H9 (cell line): Measurements from ENCODE around the gene RSAD2. TPM values are rescaled to one million over a fixed set of nuclear protein-coding genes. Genes with fewer than 3 reads are reported as not detected.

Source experiments
- DNase-seq: peaks from one replicate; pipeline ENCODE4 v3.0.0-alpha.2; 2017
- H2AFZ ChIP-seq: one replicate; pipeline ENCODE4 v1.6.1; 2013; ENCODE audit warnings: mild to moderate bottlenecking, low read length, control low read depth, moderate library complexity
- H2AK5ac ChIP-seq: 2 replicates; pipeline ENCODE4 v1.6.1; 2013; ENCODE audit warnings: low read length, control low read depth, mixed read lengths; ENCODE audit not compliant: insufficient read length
- H2BK120ac ChIP-seq: one replicate; pipeline ENCODE4 v1.6.1; 2013; ENCODE audit warnings: low read depth, mild to moderate bottlenecking, low read length, control low read depth, inconsistent platforms; ENCODE audit not compliant: poor library complexity, severe bottlenecking
- H2BK12ac ChIP-seq: 2 replicates; pipeline ENCODE4 v1.6.1; 2013; ENCODE audit warnings: low read length, control low read depth, mixed read lengths, low read depth; ENCODE audit not compliant: insufficient read length
- H2BK15ac ChIP-seq: 2 replicates; pipeline ENCODE4 v1.6.1; 2013; ENCODE audit warnings: low read depth, low read length, control low read depth
- H2BK20ac ChIP-seq: one replicate; pipeline ENCODE4 v1.6.1; 2013; ENCODE audit warnings: low read depth, mild to moderate bottlenecking, low read length, control low read depth, inconsistent platforms; ENCODE audit not compliant: poor library complexity, severe bottlenecking
- H2BK5ac ChIP-seq: 2 replicates; pipeline ENCODE4 v1.6.1; 2013; ENCODE audit warnings: low read length, control low read depth, mixed read lengths; ENCODE audit not compliant: insufficient read length
- H3K14ac ChIP-seq: 2 replicates; pipeline ENCODE4 v1.6.1; 2013; ENCODE audit warnings: low read length, control low read depth; ENCODE audit not compliant: insufficient read depth
- H3K18ac ChIP-seq: 2 replicates; pipeline ENCODE4 v1.6.1; 2013; ENCODE audit warnings: low read depth, mild to moderate bottlenecking, mixed read lengths, low read length, control low read depth; ENCODE audit not compliant: insufficient read length
- H3K23ac ChIP-seq: 2 replicates; pipeline ENCODE4 v1.6.1; 2013; ENCODE audit warnings: low read length, control low read depth, mixed read lengths, low read depth; ENCODE audit not compliant: insufficient read length
- H3K23me2 ChIP-seq: 2 replicates; pipeline ENCODE4 v1.6.1; 2013; ENCODE audit warnings: low read depth, mild to moderate bottlenecking, mixed read lengths, low read length, control low read depth; ENCODE audit not compliant: insufficient read length, poor library complexity, severe bottlenecking
- H3K27ac ChIP-seq: 2 replicates; pipeline ENCODE4 v1.5.1; 2013; ENCODE audit warnings: low read length, control low read depth, mixed read lengths, low read depth; ENCODE audit not compliant: insufficient read length
- H3K27me3 ChIP-seq: 2 replicates; pipeline ENCODE4 v1.6.1; 2013; ENCODE audit warnings: low read length, control low read depth, inconsistent platforms; ENCODE audit not compliant: insufficient read depth
- H3K4ac ChIP-seq: 2 replicates; pipeline ENCODE4 v1.6.1; 2013; ENCODE audit warnings: low read depth, mild to moderate bottlenecking, control low read depth, inconsistent platforms, low read length, moderate library complexity
- H3K4me1 ChIP-seq: 2 replicates; pipeline ENCODE4 v1.6.1; 2013; ENCODE audit warnings: low read length, control low read depth, inconsistent platforms; ENCODE audit not compliant: insufficient read depth
- H3K4me2 ChIP-seq: 2 replicates; pipeline ENCODE4 v1.6.1; 2013; ENCODE audit warnings: low read length, control low read depth, mixed read lengths; ENCODE audit not compliant: insufficient read length, insufficient read depth
- H3K56ac ChIP-seq: 2 replicates; pipeline ENCODE4 v1.6.1; 2013; ENCODE audit warnings: low read depth, mild to moderate bottlenecking, mixed read lengths, low read length, control low read depth; ENCODE audit not compliant: insufficient read length
- H3K79me1 ChIP-seq: 2 replicates; pipeline ENCODE4 v1.6.1; 2013; ENCODE audit warnings: low read depth, mild to moderate bottlenecking, moderate library complexity, low read length, control low read depth, inconsistent platforms; ENCODE audit not compliant: insufficient read depth, poor library complexity, severe bottlenecking
- H3K79me2 ChIP-seq: 2 replicates; pipeline ENCODE4 v1.6.1; 2013; ENCODE audit warnings: low read length, control low read depth, inconsistent platforms; ENCODE audit not compliant: insufficient read depth
- H3K9ac ChIP-seq: 2 replicates; pipeline ENCODE4 v1.6.1; 2013; ENCODE audit warnings: low read length, control low read depth, mixed read lengths; ENCODE audit not compliant: insufficient read length; ENCODE audit errors: extremely low read depth
- H3K9me3 ChIP-seq: one replicate; pipeline ENCODE4 v1.6.1; 2013; ENCODE audit warnings: low read depth, low read length, inconsistent platforms; ENCODE audit not compliant: control insufficient read depth
- H3T11ph ChIP-seq: one replicate; pipeline ENCODE4 v1.6.1; 2013; ENCODE audit warnings: mild to moderate bottlenecking, low read length, control low read depth, inconsistent platforms
- H4K20me1 ChIP-seq: one replicate; pipeline ENCODE4 v1.6.1; 2013; ENCODE audit not compliant: control insufficient read depth, insufficient read length, insufficient read depth
- H4K5ac ChIP-seq: 2 replicates; pipeline ENCODE4 v1.6.1; 2013; ENCODE audit warnings: low read depth, mild to moderate bottlenecking, mixed read lengths, low read length, control low read depth; ENCODE audit not compliant: insufficient read length
- H4K8ac ChIP-seq: replicated peaks from 2 replicates; pipeline ENCODE4 v1.6.1; 2013; ENCODE audit warnings: low read length, control low read depth, mixed read lengths, low read depth; ENCODE audit not compliant: insufficient read length
- H4K91ac ChIP-seq: 2 replicates; pipeline ENCODE4 v1.6.1; 2013; ENCODE audit warnings: low read depth, mild to moderate bottlenecking, moderate library complexity, mixed read lengths, low read length, control low read depth; ENCODE audit not compliant: insufficient read length
- H3K27ac Mint-ChIP-seq, 3 experiments: 2 replicates in 2 of 3; 3 replicates in 1 of 3; pipeline ENCODE4 v1.8.0; 2020 to 2021; ENCODE audit warnings: mixed read lengths in 3 of 3, mild to moderate bottlenecking in 1 of 3, moderate library complexity in 1 of 3
- H3K27me3 Mint-ChIP-seq: 2 replicates; pipeline ENCODE4 v1.8.0; 2021; ENCODE audit warnings: low read depth, mild to moderate bottlenecking, moderate library complexity, mixed read lengths
- H3K36me3 Mint-ChIP-seq, 3 experiments: 2 replicates in 2 of 3; 3 replicates in 1 of 3; pipeline ENCODE4 v1.8.0; 2020 to 2021; ENCODE audit warnings: low read depth in 3 of 3, mixed read lengths in 3 of 3; ENCODE audit not compliant: insufficient read depth in 1 of 3
- H3K4me1 Mint-ChIP-seq, 2 experiments: 2 replicates each; pipeline ENCODE4 v1.8.0; 2020; ENCODE audit warnings: mixed read lengths in 2 of 2
- H3K4me3 Mint-ChIP-seq, 2 experiments: 2 replicates in 1 of 2; 3 replicates in 1 of 2; pipeline ENCODE4 v1.8.0; 2020 to 2021; ENCODE audit warnings: mild to moderate bottlenecking in 2 of 2, mixed read lengths in 2 of 2, moderate library complexity in 1 of 2
- H3K9me3 Mint-ChIP-seq, 2 experiments: 2 replicates in 1 of 2; 3 replicates in 1 of 2; pipeline ENCODE4 v1.8.0; 2020; ENCODE audit warnings: mild to moderate bottlenecking in 2 of 2, mixed read lengths in 2 of 2, moderate library complexity in 1 of 2
- CTCF ChIP-seq: fragments of 200-600 bp; sonication (generic); conservative IDR thresholded peaks from 3 replicates; pipeline ENCODE4 v1.8.0; 2021; ENCODE audit warnings: antibody characterized with exemption, mild to moderate bottlenecking
- WGBS: extraction: QIAGEN DNeasy Blood & Tissue Kit; methylation state at CpG from one replicate; pipeline ENCODE4 v1.1.7; 2013; ENCODE audit warnings: missing lambda C conversion rate, low lambda C conversion rate, mixed read lengths; ENCODE audit not compliant: insufficient read length; ENCODE audit errors: extremely low coverage; 5-methylcytosine and 5-hydroxymethylcytosine counted together
- total RNA-seq: library from RNA; stranded (reverse); gene quantifications from 2 replicates; pipeline ENCODE4 v1.2.1, GENCODE V29; 2021

The RSAD2 gene
- total RNA-seq, 1 experiment from 2014 or later: not detected

DNA sequence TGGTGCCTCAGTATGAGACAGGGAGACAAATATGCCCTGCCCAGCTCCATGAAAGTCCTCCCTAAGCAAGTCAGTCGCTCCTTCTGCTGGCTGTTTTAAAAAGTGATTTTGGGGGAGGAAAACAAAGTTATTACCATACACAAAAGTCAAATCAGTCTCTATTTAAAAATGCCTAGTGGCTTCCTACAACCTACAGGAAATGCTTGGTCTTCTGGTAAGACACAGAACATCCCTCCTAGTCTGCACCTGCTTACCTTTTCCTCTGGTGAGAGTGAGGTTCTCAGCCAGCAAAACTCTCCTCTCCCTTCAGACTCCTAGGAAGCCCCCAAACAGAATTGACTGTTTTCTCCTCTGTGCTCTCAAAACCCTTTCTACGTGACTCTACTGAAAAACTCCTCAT is 25.4 kb upstream of the RSAD2 start:
- Histone ChIP-seq H3K4ac (no peak overlapping the region), H3K27me3 (no peaks in the 10 kb centered on the region), H3K79me1 (no peaks in the 10 kb centered on the region), H3K9ac (no peak overlapping the region), H3K4me1 (no peaks in the 10 kb centered on the region), H3K18ac (no peak overlapping the region), H3K4me2 (no peak overlapping the region), H2BK5ac (no peak overlapping the region), H3K23ac (no peak overlapping the region), H3K23me2 (no peaks in the 10 kb centered on the region), H2BK120ac (no peak overlapping the region), H2BK15ac (no peak overlapping the region), H4K91ac (no peak overlapping the region), H2AK5ac (no peak overlapping the region), H3K27ac (no peak overlapping the region), H3K56ac (no peak overlapping the region), H4K8ac (no peak overlapping the region), H3K9me3 (peaks cover 5% of the 10 kb centered on the region), H4K5ac (no peak overlapping the region), H3T11ph (no peak overlapping the region), H3K79me2 (no peaks in the 10 kb centered on the region; the same call in 1 of the 2 replicates), H2BK12ac (no peak overlapping the region), H2BK20ac (no peak overlapping the region), H4K20me1 (no peaks in the 10 kb centered on the region), H3K14ac (no peak overlapping the region), H2AFZ (no peak overlapping the region)
- no CpG with 5 or more reads among the region's 2 CpGs for WGBS
- DNase-seq: no peak
- Mint-ChIP-seq H3K27ac (no peak overlapping the region), H3K9me3 (peaks cover 18 to 29% of the 10 kb centered on the region in 2 experiments), H3K27me3 (peaks cover 2% of the 10 kb centered on the region), H3K36me3 (peaks cover 2 to 14% (median 11%) of the 10 kb centered on the region in 3 experiments; a peak in 6 of 7 replicates), H3K4me1 (no peaks in the 10 kb centered on the region), H3K4me3 (no peak overlapping the region)
- no peak for TF ChIP-seq CTCF
